Hepatocyte (in vitro differentiated cells): ENCODE results near the gene TUBA1C. TPM values are rescaled to one million over a fixed set of nuclear protein-coding genes. Genes with fewer than 3 reads are reported as not detected.
A peak's percentile ranks its signal among the peaks of the same experiment; 100 is the strongest.

Experiments
- DNase-seq: peaks from one replicate; pipeline ENCODE4 v3.0.0-alpha.2; 2016; ENCODE audit warnings: low spot score
- H2AFZ ChIP-seq: fragments of 200-600 bp; sonication (generic); 2 replicates; pipeline ENCODE4 v1.6.0; 2016; ENCODE audit warnings: antibody characterized with exemption, mild to moderate bottlenecking
- H3K27ac ChIP-seq: fragments of 200-600 bp; sonication (generic); 2 replicates; pipeline ENCODE4 v1.5.1; 2016; ENCODE audit warnings: mild to moderate bottlenecking
- H3K27me3 ChIP-seq: fragments of 200-600 bp; sonication (generic); 2 replicates; pipeline ENCODE4 v1.6.1; 2016
- H3K36me3 ChIP-seq: fragments of 200-600 bp; sonication (generic); replicated peaks from 2 replicates; pipeline ENCODE4 v1.5.1; 2016; ENCODE audit warnings: low read depth; ENCODE audit not compliant: insufficient read depth
- H3K4me1 ChIP-seq: fragments of 200-600 bp; sonication (generic); 2 replicates; pipeline ENCODE4 v1.5.1; 2016; ENCODE audit warnings: mild to moderate bottlenecking, moderate library complexity; ENCODE audit not compliant: insufficient read depth
- H3K4me2 ChIP-seq: fragments of 200-600 bp; sonication (generic); 2 replicates; pipeline ENCODE4 v1.6.0; 2016
- H3K4me3 ChIP-seq: fragments of 200-600 bp; sonication (generic); 2 replicates; pipeline ENCODE4 v1.5.1; 2016; ENCODE audit warnings: mild to moderate bottlenecking
- H3K79me2 ChIP-seq: fragments of 200-600 bp; sonication (generic); 2 replicates; pipeline ENCODE4 v1.6.0; 2017; ENCODE audit warnings: mild to moderate bottlenecking
- H3K9me2 ChIP-seq: fragments of 200-600 bp; sonication (generic); replicated peaks from 2 replicates; pipeline ENCODE4 v1.6.0; 2017; ENCODE audit warnings: mild to moderate bottlenecking; ENCODE audit not compliant: insufficient read depth
- H3K9me3 ChIP-seq: fragments of 200-600 bp; sonication (generic); 2 replicates; pipeline ENCODE4 v1.5.1; 2016; ENCODE audit warnings: low read depth, mild to moderate bottlenecking
- H4K20me1 ChIP-seq: fragments of 200-600 bp; sonication (generic); 2 replicates; pipeline ENCODE4 v1.6.0; 2016; ENCODE audit warnings: mild to moderate bottlenecking; ENCODE audit not compliant: insufficient read depth, poor library complexity, severe bottlenecking
- CTCF ChIP-seq: fragments of 200-600 bp; sonication (generic); IDR thresholded peaks from 2 replicates; pipeline ENCODE4 v1.5.1; 2016; ENCODE audit warnings: antibody characterized with exemption, mild to moderate bottlenecking; ENCODE audit not compliant: poor library complexity
- EZH2 ChIP-seq: fragments of 200-600 bp; sonication (generic); IDR thresholded peaks from 2 replicates; pipeline ENCODE4 v1.6.1; 2016; ENCODE audit warnings: antibody characterized with exemption, mild to moderate bottlenecking, borderline replicate concordance
- EZH2phosphoT487 ChIP-seq: fragments of 200-600 bp; sonication (generic); IDR thresholded peaks from one replicate; pipeline ENCODE4 v1.6.1; 2018; ENCODE audit warnings: antibody characterized with exemption, mild to moderate bottlenecking, low read depth, moderate library complexity; ENCODE audit not compliant: unreplicated experiment, severe bottlenecking
- WGBS: methylation state at CpG from one replicate; pipeline ENCODE4 v1.1.6; 2016; ENCODE audit warnings: low lambda C conversion rate; ENCODE audit errors: missing lambda C conversion rate; 5-methylcytosine and 5-hydroxymethylcytosine counted together
- polyA plus RNA-seq: library from polyadenylated mRNA; unstranded; fragments of >200 nt; fragmentation: Nextera tagmentation; extraction: Ambion mirVana; gene quantifications from 2 replicates; pipeline ENCODE4 v1.2.1, GENCODE V29; 2016
- total RNA-seq: library from RNA; depleted of rRNA; stranded (reverse); fragments of >200 nt; gene quantifications from 2 replicates; pipeline ENCODE4 v1.2.3, GENCODE V29; 2014

TUBA1C gene
- total and polyA plus RNA-seq, 2 experiments from 2014 or later = 252 to 422 TPM

GRCh38 chr12:49297695-49298060, 32.8 kb downstream of the TUBA1C start:
- Histone ChIP-seq H3K4me1 (peaks cover 15% of the 10 kb centered on the region), H3K9me3 (no peaks in the 10 kb centered on the region), H3K27me3 (peaks cover 60% of the 10 kb centered on the region), H3K9me2 (no peaks in the 10 kb centered on the region), H3K4me3 (no peak overlapping the region), H3K36me3 (no peaks in the 10 kb centered on the region), H3K79me2 (no peaks in the 10 kb centered on the region), H3K27ac (no peak overlapping the region), H2AFZ (no peak overlapping the region), H4K20me1 (no peaks in the 10 kb centered on the region), H3K4me2 (peak overlapping the region; percentile 84)
- WGBS = 43% methylated on average over 6 of the region's 8 CpGs
- DNase-seq = no peak
- TF ChIP-seq EZH2 (no peak), CTCF (no peak), EZH2phosphoT487 (no peak)

- Histone ChIP-seq H3K36me3 (no peaks in the 10 kb centered on the region), H3K9me2 (no peaks in the 10 kb centered on the region), H3K4me1 (peaks cover 15% of the 10 kb centered on the region), H3K27me3 (peaks cover 57% of the 10 kb centered on the region), H3K27ac (no peak overlapping the region), H3K79me2 (no peaks in the 10 kb centered on the region), H3K4me3 (no peak overlapping the region), H2AFZ (no peak overlapping the region), H3K9me3 (no peaks in the 10 kb centered on the region), H4K20me1 (no peaks in the 10 kb centered on the region), H3K4me2 (no peak overlapping the region)
- no peak for TF ChIP-seq CTCF
- TF ChIP-seq EZH2 = no peak
- no peak for TF ChIP-seq EZH2phosphoT487
- no peak for DNase-seq
- WGBS = 82% methylated on average over 6 of the region's 6 CpGs
Observed at GRCh38 chr12:49298160-49298559, 33.3 kb downstream of the TUBA1C start.

DNA sequence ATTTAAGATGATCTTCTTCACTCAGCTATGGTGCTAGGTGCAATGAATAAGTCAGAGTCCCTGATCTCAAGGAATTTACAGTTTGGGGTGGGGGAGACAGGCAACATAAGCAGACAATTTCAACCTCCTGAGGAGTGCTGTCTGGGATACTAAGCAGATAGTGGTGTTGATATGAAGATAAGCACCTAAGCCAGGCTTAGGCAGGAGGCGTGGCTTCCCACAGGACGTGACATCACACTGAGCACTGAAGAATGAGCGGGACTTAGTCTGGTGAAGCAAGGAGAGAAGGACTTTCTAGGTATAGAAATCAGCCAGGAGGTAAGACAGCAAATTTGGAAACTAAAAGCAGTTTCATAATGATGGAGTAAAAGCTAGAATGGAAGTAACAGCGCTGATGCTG, 36.9 kb downstream of the TUBA1C start:
- Histone ChIP-seq H3K79me2 (no peaks in the 10 kb centered on the region), H3K27ac (no peak overlapping the region), H2AFZ (no peak overlapping the region), H3K9me3 (no peaks in the 10 kb centered on the region), H4K20me1 (no peaks in the 10 kb centered on the region), H3K9me2 (no peaks in the 10 kb centered on the region), H3K27me3 (peaks cover 23% of the 10 kb centered on the region), H3K4me2 (no peak overlapping the region), H3K4me3 (no peak overlapping the region), H3K4me1 (peaks cover 9% of the 10 kb centered on the region), H3K36me3 (no peaks in the 10 kb centered on the region)
- peak; percentile 26 for DNase-seq
- 50% methylated on average over 4 of the region's 4 CpGs for WGBS
- TF ChIP-seq EZH2phosphoT487 = no peak
- no peak for TF ChIP-seq EZH2
- no peak for TF ChIP-seq CTCF

GRCh38 chr12:49304161-49304560, 39.3 kb downstream of the TUBA1C start:
- WGBS = 41% methylated on average over 2 of the region's 2 CpGs
- no peak overlapping the region for H3K27ac ChIP-seq
- DNase-seq = no peak

More at GRCh38 chr12:49304161-49304560, 39.3 kb downstream of the TUBA1C start:
- H3K27me3 ChIP-seq = peaks cover 3% of the 10 kb centered on the region
- H2AFZ ChIP-seq = no peak overlapping the region
- no peaks in the 10 kb centered on the region for H3K9me3 ChIP-seq
- no peaks in the 10 kb centered on the region for H3K36me3 ChIP-seq
- H3K4me2 ChIP-seq = no peak overlapping the region
- H3K4me3 ChIP-seq = no peak overlapping the region
- no peaks in the 10 kb centered on the region for H4K20me1 ChIP-seq
- no peaks in the 10 kb centered on the region for H3K9me2 ChIP-seq
- no peaks in the 10 kb centered on the region for H3K79me2 ChIP-seq
- H3K4me1 ChIP-seq = no peaks in the 10 kb centered on the region
- no peak for TF ChIP-seq CTCF
- no peak for TF ChIP-seq EZH2phosphoT487
- TF ChIP-seq EZH2 = no peak
